Chondrocyte (in vitro differentiated cells): Measurements from ENCODE around the gene MEOX1. TPM values are rescaled to one million over a fixed set of nuclear protein-coding genes. Genes with fewer than 3 reads are reported as not detected.
"Not testable (repeated sequence)": the region's sequence is repeated elsewhere in the genome, so short reads cannot be mapped to it uniquely, and the experiment has no call there.

ENCODE experiments used
- DNase-seq: peaks from one replicate; pipeline ENCODE4 v3.0.0; 2021; ENCODE audit warnings: mixed read lengths, low spot score
- H3K27ac Mint-ChIP-seq: one replicate; pipeline ENCODE4 v1.8.0; 2021; ENCODE audit warnings: mild to moderate bottlenecking, moderate library complexity, mixed read lengths; ENCODE audit not compliant: unreplicated experiment
- H3K27me3 Mint-ChIP-seq: 2 replicates; pipeline ENCODE4 v1.8.0; 2021; ENCODE audit warnings: low read depth, mixed read lengths
- H3K36me3 Mint-ChIP-seq: 2 replicates; pipeline ENCODE4 v1.8.0; 2021; ENCODE audit warnings: low read depth, mixed read lengths
- H3K4me1 Mint-ChIP-seq: 2 replicates; pipeline ENCODE4 v1.8.0; 2021; ENCODE audit warnings: low read depth, mild to moderate bottlenecking, mixed read lengths
- H3K4me3 Mint-ChIP-seq: one replicate; pipeline ENCODE4 v1.8.0; 2021; ENCODE audit warnings: mild to moderate bottlenecking, moderate library complexity, mixed read lengths; ENCODE audit not compliant: unreplicated experiment
- H3K9me3 Mint-ChIP-seq: 2 replicates; pipeline ENCODE4 v1.8.0; 2021; ENCODE audit warnings: low read depth, mixed read lengths
- total RNA-seq: library from RNA; stranded (reverse); gene quantifications from 3 replicates; pipeline ENCODE4 v1.2.1, GENCODE V29; 2021
- TF ChIP-seq, protein P1 (sequence below): fragments of 200-600 bp; sonication (generic); IDR thresholded peaks from 2 replicates; pipeline ENCODE4 v1.5.0; 2021; ENCODE audit warnings: antibody characterized with exemption, mild to moderate bottlenecking, moderate library complexity

The MEOX1 gene
- total RNA-seq, 1 donor from 2014 or later, result 0.07 TPM

DNA sequence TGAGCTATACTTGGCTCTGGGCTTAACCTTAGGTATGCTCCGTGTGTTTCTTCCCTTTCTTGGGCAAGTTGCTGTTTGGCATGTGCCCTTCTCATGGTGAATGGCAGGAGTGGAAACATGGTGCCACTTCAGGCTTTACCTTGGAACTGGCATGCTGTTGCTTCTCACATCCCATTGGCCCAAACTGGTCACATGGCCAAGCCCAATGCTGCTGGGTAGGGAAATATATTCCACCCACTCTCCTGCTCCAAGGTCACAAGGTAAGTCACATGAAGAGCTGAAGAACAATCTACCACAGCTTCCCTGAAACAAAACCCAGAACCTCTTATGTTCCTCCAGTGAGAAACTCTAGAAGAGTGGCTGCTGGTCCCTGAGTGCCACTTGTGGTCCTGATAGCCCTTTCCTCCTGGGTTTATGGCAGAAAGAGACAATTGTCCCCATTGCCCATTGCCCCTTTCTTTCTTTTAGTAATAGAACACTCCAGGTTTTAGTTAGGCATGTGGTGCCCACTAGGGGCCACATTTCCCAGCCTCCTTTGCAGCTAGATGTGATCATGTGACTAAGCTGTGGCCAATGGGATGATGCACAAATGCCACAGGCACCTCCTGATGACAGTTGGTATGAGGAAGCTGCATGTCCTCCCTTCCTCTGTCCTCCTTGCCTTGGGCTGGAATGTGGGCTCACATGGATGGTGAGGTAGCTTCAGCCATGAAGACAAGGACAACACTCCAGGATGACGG is 50.3 kb downstream of the MEOX1 start:
- Mint-ChIP-seq H3K4me1 (no peaks in the 10 kb centered on the region), H3K27me3 (peaks cover 2% of the 10 kb centered on the region), H3K36me3 (no peaks in the 10 kb centered on the region), H3K4me3 (no peak overlapping the region), H3K9me3 (no peaks in the 10 kb centered on the region), H3K27ac (no peak overlapping the region)
- TF ChIP-seq, protein P1, sequence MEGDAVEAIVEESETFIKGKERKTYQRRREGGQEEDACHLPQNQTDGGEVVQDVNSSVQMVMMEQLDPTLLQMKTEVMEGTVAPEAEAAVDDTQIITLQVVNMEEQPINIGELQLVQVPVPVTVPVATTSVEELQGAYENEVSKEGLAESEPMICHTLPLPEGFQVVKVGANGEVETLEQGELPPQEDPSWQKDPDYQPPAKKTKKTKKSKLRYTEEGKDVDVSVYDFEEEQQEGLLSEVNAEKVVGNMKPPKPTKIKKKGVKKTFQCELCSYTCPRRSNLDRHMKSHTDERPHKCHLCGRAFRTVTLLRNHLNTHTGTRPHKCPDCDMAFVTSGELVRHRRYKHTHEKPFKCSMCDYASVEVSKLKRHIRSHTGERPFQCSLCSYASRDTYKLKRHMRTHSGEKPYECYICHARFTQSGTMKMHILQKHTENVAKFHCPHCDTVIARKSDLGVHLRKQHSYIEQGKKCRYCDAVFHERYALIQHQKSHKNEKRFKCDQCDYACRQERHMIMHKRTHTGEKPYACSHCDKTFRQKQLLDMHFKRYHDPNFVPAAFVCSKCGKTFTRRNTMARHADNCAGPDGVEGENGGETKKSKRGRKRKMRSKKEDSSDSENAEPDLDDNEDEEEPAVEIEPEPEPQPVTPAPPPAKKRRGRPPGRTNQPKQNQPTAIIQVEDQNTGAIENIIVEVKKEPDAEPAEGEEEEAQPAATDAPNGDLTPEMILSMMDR, result no peak
- no peak for DNase-seq

DNA sequence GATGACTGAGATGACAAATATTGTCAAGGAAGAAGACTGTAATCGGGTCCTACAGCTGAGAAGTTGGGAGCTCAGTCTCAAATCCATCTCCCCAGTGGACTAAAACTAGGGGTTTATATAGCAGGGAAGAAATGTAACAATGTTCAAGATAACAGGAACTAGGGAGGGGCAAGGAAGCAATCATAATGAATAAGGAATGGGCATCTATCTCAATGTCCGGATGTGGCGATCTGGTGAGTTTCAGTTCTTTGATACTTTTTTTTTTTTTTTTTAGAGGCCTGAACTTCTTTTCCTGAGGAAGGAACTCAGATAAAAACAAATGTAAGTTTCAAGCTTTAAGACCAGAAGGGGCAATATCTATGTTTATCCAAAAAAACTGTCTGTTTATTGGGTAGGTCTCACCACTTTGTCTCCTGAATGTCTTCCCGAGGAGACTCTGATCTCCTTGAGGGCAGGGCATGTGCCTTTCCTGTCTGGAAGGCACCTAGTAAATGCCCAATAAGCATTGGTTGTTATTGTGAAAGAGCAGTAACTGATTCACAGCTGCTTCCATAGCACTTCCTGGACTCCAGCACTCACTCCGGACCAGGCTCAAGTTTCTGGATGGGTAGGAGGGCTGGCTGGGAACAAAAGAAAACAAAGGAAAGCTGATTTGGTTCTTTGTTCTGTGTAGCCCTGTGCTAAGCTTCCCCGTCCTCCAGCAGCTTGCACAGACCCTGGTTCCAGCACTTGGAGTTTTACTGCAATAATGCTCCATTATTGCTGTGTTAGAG is 51.9 kb downstream of the MEOX1 start:
- no peaks in the 10 kb centered on the region for H3K36me3 Mint-ChIP-seq
- DNase-seq, result no peak
- peaks cover 2% of the 10 kb centered on the region for H3K27me3 Mint-ChIP-seq
- H3K27ac Mint-ChIP-seq, result no peak overlapping the region
- H3K4me1 Mint-ChIP-seq, result no peaks in the 10 kb centered on the region
- H3K4me3 Mint-ChIP-seq, result no peak overlapping the region
- TF ChIP-seq, protein P1, result no peak
- no peaks in the 10 kb centered on the region for H3K9me3 Mint-ChIP-seq

DNA sequence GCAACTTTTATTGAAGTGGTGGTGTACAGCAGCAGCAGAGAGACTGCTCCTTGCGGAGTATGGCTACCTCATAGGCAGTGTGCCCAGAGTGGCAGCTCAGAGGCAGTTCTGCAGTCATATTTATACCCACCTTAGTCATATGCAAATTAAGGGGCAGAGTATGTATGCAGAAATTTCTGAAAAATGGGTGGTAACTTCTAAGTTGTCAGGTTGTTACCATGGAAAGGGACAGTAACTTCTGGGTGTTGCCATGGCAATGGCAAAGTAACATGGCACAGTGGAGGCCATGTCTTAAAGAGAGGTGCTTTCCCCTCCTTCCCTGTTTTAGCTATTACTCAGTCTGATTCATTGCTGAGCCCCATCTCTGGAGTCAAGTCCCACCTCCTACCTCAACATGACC is 53.4 kb downstream of the MEOX1 start:
- peaks cover 4% of the 10 kb centered on the region for H3K27me3 Mint-ChIP-seq
- no peaks in the 10 kb centered on the region for H3K4me1 Mint-ChIP-seq
- DNase-seq, result no peak
- no peaks in the 10 kb centered on the region for H3K36me3 Mint-ChIP-seq
- no peak overlapping the region for H3K27ac Mint-ChIP-seq
- H3K9me3 Mint-ChIP-seq, result no peaks in the 10 kb centered on the region
- TF ChIP-seq, protein P1, result no peak
- no peak overlapping the region for H3K4me3 Mint-ChIP-seq

DNA sequence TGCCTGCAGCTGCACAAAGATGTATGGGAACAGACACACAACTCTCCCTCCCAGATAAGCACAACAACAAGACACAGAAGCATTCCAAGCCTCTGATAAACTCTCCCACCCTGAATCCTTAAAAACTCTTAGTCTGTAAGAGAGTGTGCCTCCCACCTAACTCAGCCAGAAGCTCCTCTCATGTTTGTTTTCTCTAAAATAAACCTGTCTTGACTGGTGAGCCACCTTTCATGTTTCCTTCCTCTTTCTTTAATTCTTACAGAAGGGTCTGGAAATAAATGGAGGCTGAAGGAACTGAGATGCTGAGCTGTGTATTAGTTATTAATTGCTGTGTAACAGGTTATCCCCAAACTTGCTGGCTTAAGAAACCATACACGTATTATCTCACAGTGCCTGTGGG is 57.2 kb downstream of the MEOX1 start:
- no peaks in the 10 kb centered on the region for H3K9me3 Mint-ChIP-seq
- no peaks in the 10 kb centered on the region for H3K36me3 Mint-ChIP-seq
- DNase-seq, result no peak
- no peak overlapping the region for H3K27ac Mint-ChIP-seq
- H3K4me1 Mint-ChIP-seq, result peaks cover 15% of the 10 kb centered on the region
- peaks cover 4% of the 10 kb centered on the region for H3K27me3 Mint-ChIP-seq
- H3K4me3 Mint-ChIP-seq, result no peak overlapping the region
- TF ChIP-seq, protein P1, result no peak

DNA sequence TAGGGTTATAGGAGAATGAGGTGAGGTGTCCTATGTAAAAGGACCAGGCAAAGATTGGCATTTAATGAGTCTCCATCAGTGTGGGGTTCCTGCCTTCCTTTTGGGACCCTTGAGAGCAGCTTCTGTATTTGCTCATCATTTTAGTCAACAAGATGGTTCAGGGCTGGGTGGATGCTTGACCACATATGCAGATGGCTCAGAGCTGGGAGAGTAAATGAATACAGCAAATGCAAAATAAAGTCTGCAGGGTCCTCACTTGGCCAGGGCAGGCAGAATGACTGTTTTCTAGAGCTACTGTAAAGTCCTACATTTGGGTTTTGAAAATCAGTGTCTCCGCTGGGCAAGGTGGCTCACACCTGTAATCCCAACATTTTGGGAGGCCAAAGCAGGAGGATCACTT is 58.4 kb downstream of the MEOX1 start:
- Mint-ChIP-seq H3K9me3 (no peaks in the 10 kb centered on the region), H3K4me1 (peaks cover 24% of the 10 kb centered on the region), H3K27me3 (peaks cover 4% of the 10 kb centered on the region)

DNA sequence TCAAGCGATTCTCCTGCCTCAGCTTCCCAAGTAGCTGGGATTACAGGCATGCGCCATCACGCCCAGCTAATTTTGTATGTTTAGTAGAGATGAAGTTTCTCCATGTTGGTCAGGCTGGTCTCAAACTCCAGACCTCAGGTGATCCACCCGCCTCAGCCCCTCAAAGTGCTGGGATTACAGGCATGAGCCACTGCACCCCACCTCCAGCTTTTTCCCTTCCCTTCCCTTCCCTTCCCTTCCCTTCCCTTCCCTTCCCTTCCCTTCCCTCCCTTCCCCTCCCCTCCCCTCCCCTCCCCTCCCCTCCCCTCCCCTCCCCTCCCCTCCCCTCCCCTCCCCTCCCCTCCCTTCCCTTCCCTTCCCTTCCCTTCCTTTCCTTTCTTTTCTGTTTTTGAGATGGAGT is 59.2 kb downstream of the MEOX1 start:
- H3K36me3 Mint-ChIP-seq, H3K9me3 Mint-ChIP-seq, DNase-seq: not testable (repeated sequence)

More for the DNA sequence above, 58.4 kb downstream of the MEOX1 start:
- TF ChIP-seq, protein P1, result no peak
- no peak overlapping the region for H3K4me3 Mint-ChIP-seq
- DNase-seq, result no peak
- no peak overlapping the region for H3K27ac Mint-ChIP-seq
- no peaks in the 10 kb centered on the region for H3K36me3 Mint-ChIP-seq

More for the DNA sequence above, 59.2 kb downstream of the MEOX1 start:
- H3K4me3 Mint-ChIP-seq, H3K27me3 Mint-ChIP-seq, H3K27ac Mint-ChIP-seq: not testable (repeated sequence)
- peaks cover 26% of the 10 kb centered on the region for H3K4me1 Mint-ChIP-seq
